ENCODE data around the gene MYO5A.

The MYO5A gene

GRCh38 chr15:52505151-52505550, 23.5 kb downstream of the MYO5A start:
- H3K4me1 ChIP-seq (ENCODE audit: control insufficient read depth, insufficient read depth, low read depth, low read length), result no peaks in the 10 kb centered on the region
- H3K4me2 ChIP-seq (ENCODE audit: low read length, poor library complexity, severe bottlenecking), result no peak overlapping the region
- H3K9me3 ChIP-seq (ENCODE audit: control insufficient read depth, low read length), result no peaks in the 10 kb centered on the region
- H3K4ac ChIP-seq (ENCODE audit: low read depth in 1 of 2, low read length in 2 of 2), result no peak overlapping the region
- H3K79me1 ChIP-seq (replicated peaks; ENCODE audit: low read length, poor library complexity, severe bottlenecking), result peaks cover 19% of the 10 kb centered on the region
- H2AK5ac ChIP-seq (ENCODE audit: low read length, severe bottlenecking), result no peak overlapping the region
- H3K14ac ChIP-seq (ENCODE audit: low read length in 2 of 2), result no peak overlapping the region
- H3K27me3 ChIP-seq (ENCODE audit: control insufficient read depth in 1 of 2, insufficient read depth in 1 of 2, low read length in 2 of 2), result no peaks in the 10 kb centered on the region
- H3K27ac ChIP-seq (ENCODE audit: low read length, poor library complexity, severe bottlenecking), result no peak overlapping the region
- H3K18ac ChIP-seq (ENCODE audit: low read depth in 1 of 2, low read length in 2 of 2), result no peak overlapping the region
- H2BK15ac ChIP-seq (ENCODE audit: low read depth, poor library complexity, severe bottlenecking), result no peak overlapping the region
- no peak overlapping the region for H3K9ac ChIP-seq (ENCODE audit: low read length)
- WGBS, result 98% methylated on average over 6 of the region's 6 CpGs
- H2AFZ ChIP-seq (ENCODE audit: low read depth, low read length), result no peak overlapping the region
- H4K8ac ChIP-seq (ENCODE audit: low read length), result no peak overlapping the region
- H3K4me3 ChIP-seq (ENCODE audit: insufficient read depth in 1 of 2, low read depth in 1 of 2, low read length in 2 of 2), result no peak overlapping the region
- H3K23ac ChIP-seq (ENCODE audit: low read length in 2 of 2), result no peak overlapping the region
- no peak overlapping the region for H2BK12ac ChIP-seq (ENCODE audit: low read length in 2 of 2)
- no peak for DNase-seq
- H3K36me3 ChIP-seq (ENCODE audit: control insufficient read depth in 1 of 2, insufficient read depth in 2 of 2, low read depth in 1 of 2, low read length in 2 of 2), result no peaks in the 10 kb centered on the region
- no peak overlapping the region for H4K91ac ChIP-seq (ENCODE audit: low read length)
- H2BK120ac ChIP-seq (ENCODE audit: low read depth, low read length), result no peak overlapping the region
- no peak overlapping the region for H2BK5ac ChIP-seq (ENCODE audit: low read depth, low read length, poor library complexity, severe bottlenecking)

GRCh38 chr15:52503788-52504496, 24.7 kb downstream of the MYO5A start:
- no peak overlapping the region for H2AK5ac ChIP-seq (ENCODE audit: low read length, severe bottlenecking)
- 95% methylated on average over 5 of the region's 5 CpGs for WGBS
- no peak overlapping the region for H2AFZ ChIP-seq (ENCODE audit: low read depth, low read length)
- no peak overlapping the region for H3K27ac ChIP-seq (ENCODE audit: low read length, poor library complexity, severe bottlenecking)
- no peak overlapping the region for H4K8ac ChIP-seq (ENCODE audit: low read length)
- no peak overlapping the region for H3K23ac ChIP-seq (ENCODE audit: low read length in 2 of 2)
- no peak overlapping the region for H2BK120ac ChIP-seq (ENCODE audit: low read depth, low read length)
- no peaks in the 10 kb centered on the region for H3K9me3 ChIP-seq (ENCODE audit: control insufficient read depth, low read length)
- no peaks in the 10 kb centered on the region for H3K4me1 ChIP-seq (ENCODE audit: control insufficient read depth, insufficient read depth, low read depth, low read length)
- H3K9ac ChIP-seq (ENCODE audit: low read length), result no peak overlapping the region
- H2BK5ac ChIP-seq (ENCODE audit: low read depth, low read length, poor library complexity, severe bottlenecking), result no peak overlapping the region
- H3K27me3 ChIP-seq (ENCODE audit: control insufficient read depth in 1 of 2, insufficient read depth in 1 of 2, low read length in 2 of 2), result no peaks in the 10 kb centered on the region
- H3K36me3 ChIP-seq (ENCODE audit: control insufficient read depth in 1 of 2, insufficient read depth in 2 of 2, low read depth in 1 of 2, low read length in 2 of 2), result no peaks in the 10 kb centered on the region
- no peak overlapping the region for H3K4me2 ChIP-seq (ENCODE audit: low read length, poor library complexity, severe bottlenecking)
- no peak overlapping the region for H2BK12ac ChIP-seq (ENCODE audit: low read length in 2 of 2)
- H3K4me3 ChIP-seq (ENCODE audit: insufficient read depth in 1 of 2, low read depth in 1 of 2, low read length in 2 of 2), result no peak overlapping the region
- H4K91ac ChIP-seq (ENCODE audit: low read length), result no peak overlapping the region
- no peak overlapping the region for H2BK15ac ChIP-seq (ENCODE audit: low read depth, poor library complexity, severe bottlenecking)
- no peak overlapping the region for H3K4ac ChIP-seq (ENCODE audit: low read depth in 1 of 2, low read length in 2 of 2)
- peaks cover 21% of the 10 kb centered on the region for H3K79me1 ChIP-seq (replicated peaks; ENCODE audit: low read length, poor library complexity, severe bottlenecking)
- H3K18ac ChIP-seq (ENCODE audit: low read depth in 1 of 2, low read length in 2 of 2), result no peak overlapping the region
- no peak overlapping the region for H3K14ac ChIP-seq (ENCODE audit: low read length in 2 of 2)
- no peak for DNase-seq

- Histone ChIP-seq H2BK5ac (ENCODE audit: low read depth, low read length, poor library complexity, severe bottlenecking) (no peak overlapping the region), H2BK12ac (ENCODE audit: low read length in 2 of 2) (no peak overlapping the region), H3K18ac (ENCODE audit: low read depth in 1 of 2, low read length in 2 of 2) (no peak overlapping the region), H3K36me3 (ENCODE audit: control insufficient read depth in 1 of 2, insufficient read depth in 2 of 2, low read depth in 1 of 2, low read length in 2 of 2) (no peaks in the 10 kb centered on the region), H2BK120ac (ENCODE audit: low read depth, low read length) (no peak overlapping the region), H3K4me1 (ENCODE audit: control insufficient read depth, insufficient read depth, low read depth, low read length) (no peaks in the 10 kb centered on the region), H3K27me3 (ENCODE audit: control insufficient read depth in 1 of 2, insufficient read depth in 1 of 2, low read length in 2 of 2) (no peaks in the 10 kb centered on the region), H4K91ac (ENCODE audit: low read length) (no peak overlapping the region), H3K9ac (ENCODE audit: low read length) (no peak overlapping the region), H3K4ac (ENCODE audit: low read depth in 1 of 2, low read length in 2 of 2) (no peak overlapping the region), H2AK5ac (ENCODE audit: low read length, severe bottlenecking) (no peak overlapping the region), H3K14ac (ENCODE audit: low read length in 2 of 2) (no peak overlapping the region), H2BK15ac (ENCODE audit: low read depth, poor library complexity, severe bottlenecking) (no peak overlapping the region), H2AFZ (ENCODE audit: low read depth, low read length) (no peak overlapping the region), H4K8ac (ENCODE audit: low read length) (no peak overlapping the region), H3K27ac (ENCODE audit: low read length, poor library complexity, severe bottlenecking) (no peak overlapping the region), H3K4me3 (ENCODE audit: insufficient read depth in 1 of 2, low read depth in 1 of 2, low read length in 2 of 2) (no peak overlapping the region), H3K79me1 (replicated peaks; ENCODE audit: low read length, poor library complexity, severe bottlenecking) (peaks cover 21% of the 10 kb centered on the region), H3K9me3 (ENCODE audit: control insufficient read depth, low read length) (no peaks in the 10 kb centered on the region), H3K4me2 (ENCODE audit: low read length, poor library complexity, severe bottlenecking) (no peak overlapping the region), H3K23ac (ENCODE audit: low read length in 2 of 2) (no peak overlapping the region)
- DNase-seq, result no peak
- WGBS, result 100% methylated on average over 1 of the region's 1 CpG
Observed at GRCh38 chr15:52502608-52503007, 26.1 kb downstream of the MYO5A start.

- Histone ChIP-seq H3K4me1 (ENCODE audit: control insufficient read depth, insufficient read depth, low read depth, low read length) (no peaks in the 10 kb centered on the region), H3K4me3 (ENCODE audit: insufficient read depth in 1 of 2, low read depth in 1 of 2, low read length in 2 of 2) (no peak overlapping the region), H2AFZ (ENCODE audit: low read depth, low read length) (no peak overlapping the region), H2BK5ac (ENCODE audit: low read depth, low read length, poor library complexity, severe bottlenecking) (peak overlapping the region; percentile 8), H3K14ac (ENCODE audit: low read length in 2 of 2) (no peak overlapping the region), H3K27me3 (ENCODE audit: control insufficient read depth in 1 of 2, insufficient read depth in 1 of 2, low read length in 2 of 2) (no peaks in the 10 kb centered on the region), H4K91ac (ENCODE audit: low read length) (no peak overlapping the region), H3K36me3 (ENCODE audit: control insufficient read depth in 1 of 2, insufficient read depth in 2 of 2, low read depth in 1 of 2, low read length in 2 of 2) (no peaks in the 10 kb centered on the region), H3K18ac (ENCODE audit: low read depth in 1 of 2, low read length in 2 of 2) (no peak overlapping the region), H2AK5ac (ENCODE audit: low read length, severe bottlenecking) (no peak overlapping the region), H2BK15ac (ENCODE audit: low read depth, poor library complexity, severe bottlenecking) (no peak overlapping the region), H3K79me1 (replicated peaks; ENCODE audit: low read length, poor library complexity, severe bottlenecking) (peaks cover 16% of the 10 kb centered on the region), H3K23ac (ENCODE audit: low read length in 2 of 2) (no peak overlapping the region), H3K27ac (ENCODE audit: low read length, poor library complexity, severe bottlenecking) (no peak overlapping the region), H3K4ac (ENCODE audit: low read depth in 1 of 2, low read length in 2 of 2) (no peak overlapping the region), H2BK12ac (ENCODE audit: low read length in 2 of 2) (no peak overlapping the region), H3K9me3 (ENCODE audit: control insufficient read depth, low read length) (no peaks in the 10 kb centered on the region), H3K9ac (ENCODE audit: low read length) (no peak overlapping the region), H3K4me2 (ENCODE audit: low read length, poor library complexity, severe bottlenecking) (no peak overlapping the region), H4K8ac (ENCODE audit: low read length) (no peak overlapping the region), H2BK120ac (ENCODE audit: low read depth, low read length) (no peak overlapping the region)
- 96% methylated on average over 2 of the region's 3 CpGs for WGBS
- no peak for DNase-seq
Observed at GRCh38 chr15:52499506-52499905, 29.2 kb downstream of the MYO5A start.

All from mesenchymal stem cell (in vitro differentiated cells and primary cell).